HG03571 (cell line): ENCODE results near the gene PIPOX.

Experiments used
- ATAC-seq: cut with Tn5 transposase; IDR thresholded peaks from one replicate; pipeline ENCODE4 v1.9.1; 2021; ENCODE audit not compliant: unreplicated experiment

Gene PIPOX, protein sequence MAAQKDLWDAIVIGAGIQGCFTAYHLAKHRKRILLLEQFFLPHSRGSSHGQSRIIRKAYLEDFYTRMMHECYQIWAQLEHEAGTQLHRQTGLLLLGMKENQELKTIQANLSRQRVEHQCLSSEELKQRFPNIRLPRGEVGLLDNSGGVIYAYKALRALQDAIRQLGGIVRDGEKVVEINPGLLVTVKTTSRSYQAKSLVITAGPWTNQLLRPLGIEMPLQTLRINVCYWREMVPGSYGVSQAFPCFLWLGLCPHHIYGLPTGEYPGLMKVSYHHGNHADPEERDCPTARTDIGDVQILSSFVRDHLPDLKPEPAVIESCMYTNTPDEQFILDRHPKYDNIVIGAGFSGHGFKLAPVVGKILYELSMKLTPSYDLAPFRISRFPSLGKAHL

GRCh38 chr17:29042679-29043538, at the start of gene PIPOX:
TSS of gene PIPOX (plus strand) at chr17:29043141. CDS start at chr17:29043226, 85 bp downstream.
- no peak for ATAC-seq

GRCh38 chr17:28993645-28994426, 49.1 kb upstream of the PIPOX start:
- ATAC-seq: no peak

- no peak for ATAC-seq
Observed at GRCh38 chr17:28996554-28997096, 46.3 kb upstream of the PIPOX start.

GRCh38 chr17:28997806-28998205, 45.1 kb upstream of the PIPOX start:
- no peak for ATAC-seq

DNA sequence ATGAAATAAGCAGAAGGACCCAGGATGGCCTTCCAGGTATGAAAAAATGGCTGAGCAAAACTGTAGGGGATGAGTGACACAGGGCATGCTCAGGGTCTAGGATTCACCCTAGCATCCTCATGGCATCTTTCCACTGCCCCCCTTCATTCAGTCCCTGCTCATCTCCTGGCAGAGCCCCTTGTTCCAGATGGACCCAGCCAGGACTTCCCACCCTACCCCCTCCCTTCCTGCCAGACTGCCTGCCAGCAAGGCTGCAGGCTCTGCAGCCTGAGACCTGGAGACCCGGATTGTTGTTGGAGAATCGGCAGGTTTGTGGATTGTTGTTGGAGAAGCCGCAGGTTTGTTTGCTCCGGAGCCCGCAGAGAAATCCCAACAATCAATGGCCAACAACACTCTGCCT, 43.7 kb upstream of the PIPOX start:
- ATAC-seq: no peak

DNA sequence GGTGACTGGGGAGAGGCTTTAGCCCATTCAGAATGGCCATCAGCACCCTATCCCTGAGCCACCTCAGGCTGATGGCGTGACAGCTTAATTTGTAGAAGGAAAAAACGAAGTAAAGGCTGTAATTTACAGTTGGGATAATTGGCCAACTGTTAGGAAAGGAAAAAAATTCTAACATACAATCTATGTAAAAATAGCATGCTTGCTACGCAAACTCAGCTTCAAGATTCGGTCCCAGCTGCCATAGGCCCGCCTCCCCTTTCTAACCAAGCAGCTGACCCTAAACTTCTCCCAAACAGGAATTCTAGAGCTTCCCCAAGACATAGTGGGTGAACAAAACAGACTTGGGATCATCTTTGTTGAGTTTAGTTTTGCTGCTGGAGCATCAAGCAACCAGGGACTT, 42.0 kb upstream of the PIPOX start:
- no peak for ATAC-seq

GRCh38 chr17:29002811-29003210, 40.1 kb upstream of the PIPOX start:
- ATAC-seq: no peak

GRCh38 chr17:29003289-29003688, 39.7 kb upstream of the PIPOX start:
- no peak for ATAC-seq

GRCh38 chr17:29004081-29004692, 38.8 kb upstream of the PIPOX start:
- no peak for ATAC-seq

DNA sequence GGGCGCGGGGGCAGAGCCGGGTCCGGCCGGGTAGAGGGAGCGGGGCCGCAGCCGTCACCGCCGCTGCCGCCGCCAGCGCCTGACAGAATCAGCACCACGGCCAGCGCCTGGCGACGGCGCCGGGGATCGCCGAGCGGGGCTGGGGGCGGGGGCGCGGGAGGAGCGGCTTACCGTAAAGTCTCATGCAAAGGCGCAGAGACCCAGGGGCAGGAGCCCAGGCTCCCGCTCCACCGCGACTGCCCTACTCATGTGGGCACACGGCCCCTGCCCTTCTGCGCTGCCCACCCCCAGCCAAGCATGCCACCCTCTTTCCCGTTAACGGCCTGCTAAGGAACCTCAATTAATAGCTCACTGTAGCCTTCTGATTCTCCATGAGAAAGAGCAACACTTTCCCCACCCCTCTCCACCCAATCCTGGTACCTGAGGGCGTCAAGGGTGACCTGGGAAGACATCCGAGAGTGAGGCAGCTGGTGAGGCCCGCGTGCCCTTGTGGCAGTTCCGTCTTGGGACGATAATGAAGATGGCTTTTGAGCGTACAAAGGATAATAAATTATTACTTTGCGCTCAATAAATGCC, 36.9 kb upstream of the PIPOX start, which contains the start of gene SEZ6:
TSS of gene SEZ6 (minus strand) at position 98 of the 576 bp plus-strand sequence. CDS start 164 bp downstream, outside the sequence.
- no peak for ATAC-seq

- ATAC-seq: no peak
Observed at GRCh38 chr17:29007456-29007855, 35.5 kb upstream of the PIPOX start.

DNA sequence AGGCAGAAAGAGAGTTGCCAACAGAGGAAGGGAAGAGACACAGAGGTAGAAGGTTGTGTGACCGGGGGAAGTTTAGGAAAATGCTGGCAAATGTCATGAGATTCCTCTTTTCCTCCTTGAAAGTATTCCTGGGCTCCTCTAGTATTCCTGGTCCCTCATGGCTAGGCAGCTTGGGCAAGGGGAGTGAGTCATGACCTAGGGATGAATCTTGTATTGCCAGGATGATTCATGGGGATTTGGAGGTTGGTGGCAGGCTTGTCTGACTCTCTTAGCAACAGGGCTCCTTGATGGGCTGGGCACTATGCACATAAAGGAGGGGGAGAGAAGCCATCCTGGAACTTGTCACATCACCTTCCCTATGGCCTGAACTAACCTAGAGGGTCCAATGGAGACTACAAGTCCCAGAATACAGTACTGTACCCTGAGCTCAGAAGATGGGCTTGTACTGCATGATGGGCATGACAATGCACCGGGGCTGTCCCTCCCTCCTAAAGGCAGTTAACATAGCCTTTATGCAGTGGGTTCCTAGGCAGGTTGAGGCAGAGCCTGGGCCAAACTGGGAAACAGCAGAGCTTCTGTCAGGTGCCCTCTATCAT, 35.0 kb upstream of the PIPOX start:
- ATAC-seq: no peak

GRCh38 chr17:29008591-29008990, 34.4 kb upstream of the PIPOX start:
- ATAC-seq: no peak

GRCh38 chr17:29010129-29010528, 32.8 kb upstream of the PIPOX start:
- ATAC-seq: no peak

DNA sequence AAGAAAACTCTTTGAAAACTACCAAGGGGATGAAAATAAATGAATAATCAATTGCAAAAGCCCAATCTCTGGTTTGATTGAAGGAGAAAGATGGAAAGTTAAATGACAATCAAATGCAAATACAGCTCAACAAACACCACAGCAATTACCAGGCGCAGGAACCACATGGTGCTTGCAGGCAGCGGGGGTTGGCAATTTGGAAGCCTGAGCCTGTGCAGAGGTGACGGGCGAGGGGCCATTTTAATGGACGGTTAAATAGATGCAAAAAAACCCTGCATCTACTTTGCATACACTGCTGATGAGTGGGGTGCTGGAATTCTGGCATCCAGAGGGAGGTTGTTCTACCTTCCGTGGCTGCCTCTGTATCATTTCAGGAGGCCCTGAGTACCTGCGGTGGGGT, 32.4 kb upstream of the PIPOX start:
- ATAC-seq: no peak

DNA sequence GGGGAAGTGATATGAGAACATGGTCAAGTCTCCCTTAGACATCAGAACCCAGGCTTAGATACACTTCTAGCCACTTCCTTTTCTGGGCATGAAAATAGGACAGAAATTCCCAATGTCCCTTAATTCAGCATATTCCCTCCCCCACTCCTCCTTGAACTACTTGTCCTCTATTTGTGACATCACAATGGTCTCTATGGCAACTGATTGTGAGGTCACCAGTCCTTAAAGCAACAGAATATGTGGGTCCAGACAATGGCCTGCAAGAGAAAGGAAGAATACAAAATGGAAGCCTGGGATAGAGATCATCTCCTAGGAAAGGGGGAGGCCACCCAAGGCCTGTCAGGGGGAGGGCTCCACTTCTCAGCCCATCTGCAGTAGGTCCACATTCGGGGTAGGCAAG, 30.4 kb upstream of the PIPOX start:
- ATAC-seq: no peak

DNA sequence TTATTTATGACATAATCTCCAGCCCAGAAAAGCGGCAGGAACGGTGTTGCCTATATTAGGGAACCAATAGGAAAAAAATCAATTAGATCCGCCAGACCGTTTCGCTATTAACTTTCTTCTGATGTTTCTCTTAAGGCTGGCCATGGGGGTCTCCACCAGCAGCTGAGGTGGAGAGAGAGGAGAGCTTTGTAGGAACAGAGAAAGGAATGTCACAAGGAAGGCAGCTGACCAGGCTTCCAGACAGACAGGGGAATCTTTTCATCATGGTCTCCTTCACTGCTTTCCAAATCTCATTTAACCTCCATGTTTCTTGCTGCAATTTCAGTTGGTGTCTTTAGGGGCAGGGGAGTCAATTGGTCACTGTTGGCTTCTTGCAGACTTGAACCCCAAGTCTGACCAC, 28.2 kb upstream of the PIPOX start:
- ATAC-seq: no peak

DNA sequence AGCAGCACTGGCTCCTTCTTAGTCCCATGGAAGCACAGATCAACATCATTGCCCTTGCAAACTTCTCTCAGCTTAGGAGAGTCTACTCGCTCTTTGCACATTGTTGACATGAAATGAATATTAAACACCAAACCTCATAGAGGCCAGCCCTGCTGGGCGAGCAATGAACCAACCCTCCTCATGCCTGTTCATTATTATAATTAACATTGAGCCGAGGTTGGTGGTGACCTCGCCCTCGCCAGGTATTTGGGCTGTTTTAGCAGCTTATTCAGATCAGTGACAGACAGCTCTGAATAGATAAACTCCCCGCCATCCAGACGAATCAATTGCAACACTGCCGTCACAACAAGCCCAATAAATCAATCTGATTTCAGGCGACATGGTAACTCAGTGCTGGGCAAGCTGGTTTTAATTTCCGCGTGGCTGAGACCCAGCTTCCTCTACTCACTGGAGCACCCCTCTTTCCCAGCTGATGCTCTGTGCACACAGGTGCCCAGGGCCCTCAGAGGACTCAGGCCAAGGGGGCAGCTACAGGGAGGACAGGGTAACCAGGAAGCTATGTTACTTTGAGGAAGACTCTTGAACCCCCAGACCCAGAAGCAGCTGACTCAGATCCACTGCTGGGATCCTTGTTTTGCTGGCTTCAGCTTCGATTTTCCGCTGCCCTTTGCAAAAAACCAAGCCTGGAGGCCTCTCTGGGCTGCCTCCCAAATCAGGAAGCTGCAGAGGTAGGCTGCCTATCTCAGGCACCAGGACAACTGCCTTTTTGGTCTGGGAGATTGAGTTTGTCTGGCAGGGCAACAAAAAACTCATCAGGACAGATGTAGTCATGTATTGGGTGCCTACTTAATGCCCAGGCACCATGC, 26.4 kb upstream of the PIPOX start:
- no peak for ATAC-seq
